Stimulated activated CD4-positive, alpha-beta T cell treated with anti-CD3 and anti-CD28 coated beads, Interleukin-1b, Interleukin-23, amount 100 ng/mL, for 24 hours (primary cell): ENCODE data around the gene SPATA13.

Experiments
- DNase-seq, 4 experiments: peaks; one replicate each; pipeline ENCODE4 v3.0.0-alpha.2; 2020; ENCODE audit warnings: low read depth in 4 of 4, low spot score in 1 of 4

SPATA13 gene

GRCh38 chr13:24276306-24276705 lies 115.8 kb downstream of the SPATA13 start:
- no peak for DNase-seq

- no peak for DNase-seq
Measured at GRCh38 chr13:24276861-24277260, 116.3 kb downstream of the SPATA13 start.

GRCh38 chr13:24277761-24278160 lies 117.2 kb downstream of the SPATA13 start:
- DNase-seq, result no peak

GRCh38 chr13:24279327-24280110 lies 119.0 kb downstream of the SPATA13 start:
- DNase-seq, result no peak

DNA sequence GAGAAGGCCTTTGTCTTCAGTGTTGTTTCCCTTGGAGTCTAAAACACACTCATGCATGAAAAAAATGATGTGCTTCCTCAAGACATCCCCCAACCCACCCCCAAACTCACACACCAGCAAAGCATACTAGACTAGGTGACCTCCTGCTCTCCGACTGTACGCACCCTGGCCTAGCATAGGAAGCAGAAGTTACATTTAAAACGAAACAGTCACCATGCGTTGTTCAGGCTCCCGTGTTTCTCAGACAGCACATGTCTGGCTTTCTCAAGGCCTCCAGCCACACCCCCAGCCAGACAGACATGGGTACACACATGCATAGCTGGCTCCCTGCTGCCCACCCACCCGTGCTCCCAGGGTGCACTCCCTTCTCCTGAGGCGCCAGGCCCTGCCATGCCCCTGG lies 120.2 kb downstream of the SPATA13 start:
- no peak for DNase-seq

DNA sequence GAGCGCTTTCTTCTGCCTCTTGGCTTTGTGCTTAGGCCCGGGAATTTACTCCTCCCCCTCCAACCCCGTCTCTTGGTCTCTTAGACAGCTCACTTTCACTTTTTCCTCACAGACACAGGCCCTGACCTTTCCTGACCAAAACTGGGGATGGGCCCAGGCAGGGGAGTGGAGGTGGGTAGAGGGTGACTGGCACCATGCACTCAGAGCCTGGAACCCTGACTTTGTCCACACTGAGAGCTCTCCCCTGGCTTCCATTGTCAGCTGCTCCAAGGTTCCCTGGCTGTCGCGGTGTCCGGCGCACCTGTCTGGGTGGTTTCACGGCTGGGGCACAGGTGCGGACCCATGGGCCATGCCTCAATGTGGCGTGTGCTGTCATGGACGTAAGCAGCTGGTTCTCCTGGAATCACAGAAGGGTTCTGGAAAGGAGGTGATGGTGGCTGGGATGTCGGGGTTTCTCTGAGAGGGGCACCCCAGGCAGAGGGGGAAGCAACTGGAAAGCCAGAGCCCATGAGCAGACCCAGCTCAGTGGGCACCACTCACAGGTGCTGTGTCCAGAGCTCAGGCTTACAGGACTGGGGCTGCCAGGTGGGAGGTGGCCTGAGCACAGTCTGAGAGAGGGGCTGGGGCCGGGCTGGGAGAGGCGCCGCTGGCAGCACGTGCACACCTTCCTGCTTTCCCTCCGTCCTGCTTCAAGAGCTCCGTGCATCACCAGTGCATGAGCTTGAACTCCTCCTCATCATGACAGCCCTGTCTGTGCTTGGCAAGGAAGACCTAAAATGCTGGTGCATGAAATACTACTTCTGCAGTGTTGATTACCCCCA lies 120.9 kb downstream of the SPATA13 start:
- no peak for DNase-seq

DNA sequence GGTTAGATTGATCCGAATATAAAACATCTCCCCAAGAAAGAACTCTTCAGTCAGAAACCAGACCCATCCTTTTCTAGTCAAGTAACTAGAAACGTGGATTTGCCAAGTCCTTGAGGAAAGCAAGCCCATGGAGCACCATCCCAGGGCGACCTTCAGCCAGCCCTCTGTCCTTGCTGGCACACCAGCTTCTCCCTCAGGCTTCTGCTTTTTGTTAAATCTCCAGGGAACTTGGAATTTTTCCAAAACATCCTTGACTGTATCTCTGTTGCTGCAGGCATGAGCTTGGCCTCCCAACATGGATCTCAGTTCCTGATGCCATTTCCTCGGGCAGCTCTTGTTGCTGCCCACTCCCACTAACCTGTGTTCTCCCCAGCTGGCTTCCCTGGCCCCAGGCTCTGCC lies 121.7 kb downstream of the SPATA13 start:
- DNase-seq, result no peak

DNA sequence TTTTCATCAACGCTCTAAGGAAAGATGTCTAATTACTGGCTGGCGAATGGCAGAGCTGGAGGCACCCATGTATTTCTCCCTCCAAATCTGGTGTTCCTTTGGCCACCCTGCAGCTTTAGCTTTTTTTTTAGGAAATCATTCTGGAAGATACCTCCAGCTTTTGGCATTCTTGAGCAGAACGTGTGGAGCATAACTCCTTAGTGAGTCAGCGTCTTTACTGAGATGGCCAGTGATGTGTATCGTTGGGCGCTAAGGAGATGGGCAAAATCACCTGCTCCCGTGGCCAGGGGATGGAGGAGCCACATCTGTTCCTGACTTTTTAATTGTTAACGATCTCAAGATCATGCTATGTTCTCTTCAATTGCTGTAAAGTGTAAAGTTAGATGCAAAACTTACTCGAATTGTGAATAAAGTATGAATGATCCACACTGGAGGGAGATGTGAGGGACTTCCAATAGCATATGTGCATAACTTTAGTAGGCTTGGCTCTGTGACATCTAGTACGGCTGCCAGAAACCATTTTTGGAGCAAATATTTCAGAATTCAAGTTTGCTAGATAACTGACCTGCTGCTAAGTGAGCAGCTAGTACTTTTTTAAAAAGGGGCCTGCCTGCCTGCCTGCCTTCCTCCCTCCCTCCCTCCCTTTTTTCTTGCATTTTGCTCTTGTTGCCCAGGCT lies 124.5 kb downstream of the SPATA13 start:
- DNase-seq, result no peak

GRCh38 chr13:24286624-24287023 lies 126.1 kb downstream of the SPATA13 start:
- DNase-seq, result no peak

GRCh38 chr13:24287748-24288287 lies 127.3 kb downstream of the SPATA13 start:
- DNase-seq, result no peak

DNA sequence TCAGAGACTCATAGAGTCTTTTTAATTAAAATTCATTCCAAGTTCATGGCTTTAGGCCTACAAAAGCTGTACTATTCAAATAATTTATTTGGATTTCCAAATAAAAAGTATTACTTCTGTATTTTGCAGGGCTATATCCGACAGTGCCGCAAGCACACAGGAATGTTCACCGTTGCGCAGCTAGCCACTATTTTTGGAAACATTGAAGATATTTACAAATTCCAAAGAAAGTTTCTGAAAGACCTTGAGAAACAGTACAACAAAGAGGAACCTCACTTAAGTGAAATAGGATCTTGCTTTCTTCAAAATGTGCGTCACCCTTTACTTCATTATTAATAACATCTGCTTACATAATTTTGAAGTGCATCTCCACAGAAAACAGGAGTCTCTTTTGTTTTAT lies 128.3 kb downstream of the SPATA13 start:
- DNase-seq, result no peak

GRCh38 chr13:24290280-24290932 lies 129.9 kb downstream of the SPATA13 start:
- no peak for DNase-seq

DNA sequence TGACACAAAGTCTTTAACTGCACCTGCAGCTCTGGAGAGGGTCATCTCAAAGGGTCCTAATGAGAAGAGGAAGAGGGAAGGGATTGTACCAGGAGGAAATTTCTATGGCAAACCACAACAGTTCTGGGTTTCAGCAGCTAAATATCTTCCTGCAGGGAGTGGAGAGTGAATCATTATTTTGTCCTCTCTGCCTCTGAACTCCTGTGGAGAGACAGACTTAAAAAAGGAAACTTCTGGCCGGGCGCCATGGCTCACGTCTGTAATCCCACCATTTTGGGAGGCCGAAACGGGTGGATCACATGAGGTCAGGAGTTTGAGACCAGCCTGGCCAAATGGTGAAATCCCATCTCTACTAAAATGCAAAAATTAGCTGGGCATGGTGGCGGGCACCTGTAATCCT lies 132.0 kb downstream of the SPATA13 start:
- DNase-seq, result no peak

- DNase-seq, result no peak
Measured at GRCh38 chr13:24293746-24294145, 133.2 kb downstream of the SPATA13 start.

DNA sequence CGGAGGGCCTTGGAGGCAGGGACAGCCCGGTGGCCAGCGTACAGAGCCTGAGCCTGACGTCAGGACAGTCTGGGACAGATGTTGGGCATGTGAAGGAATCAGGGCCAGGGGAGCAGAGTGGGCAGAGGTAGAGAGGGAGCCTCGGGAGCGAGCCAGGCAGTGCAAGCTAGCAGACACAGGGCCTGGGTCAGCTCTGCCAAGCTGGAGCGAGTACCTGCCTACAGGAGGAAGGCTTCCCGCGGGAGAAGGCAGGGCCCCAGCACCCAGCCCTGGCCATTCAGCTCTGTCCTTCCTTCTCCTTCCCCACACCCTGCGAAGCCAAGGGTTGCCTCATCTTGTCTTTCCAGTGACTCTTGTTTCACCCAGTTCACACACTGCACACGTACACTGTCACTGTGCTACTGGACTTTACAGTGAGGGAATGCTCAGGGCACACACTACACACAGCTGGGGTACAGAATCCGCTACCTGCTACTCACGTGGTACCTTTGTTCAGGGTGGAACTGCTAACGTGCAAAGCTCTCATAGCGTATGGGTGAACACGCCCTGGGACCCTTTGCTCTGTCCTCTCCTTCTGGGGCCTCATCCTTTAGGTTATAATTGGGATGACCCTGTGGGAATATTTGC lies 139.1 kb downstream of the SPATA13 start:
- DNase-seq, result no peak

GRCh38 chr13:24301434-24301833 lies 140.9 kb downstream of the SPATA13 start:
- DNase-seq, result no peak

DNA sequence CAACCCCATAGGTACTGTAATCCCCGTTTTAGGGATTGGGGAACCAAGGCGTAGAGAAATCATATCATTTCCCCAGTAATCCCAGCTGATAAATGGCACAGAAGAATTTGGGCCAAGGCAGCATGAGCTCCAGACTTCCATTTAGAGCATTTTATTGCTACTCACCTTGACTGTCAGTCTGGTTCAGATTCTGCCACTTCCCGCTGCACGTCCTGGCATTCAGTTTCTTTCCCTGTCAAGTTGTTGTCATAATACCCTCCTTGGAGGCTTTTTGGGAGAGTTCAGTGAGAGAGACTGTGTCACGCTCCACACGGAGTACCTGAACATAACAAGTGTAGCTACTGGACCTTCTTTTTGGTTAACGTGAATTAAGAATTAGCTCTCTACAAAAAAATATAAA lies 141.4 kb downstream of the SPATA13 start:
- DNase-seq, result no peak

GRCh38 chr13:24304620-24305019 lies 144.1 kb downstream of the SPATA13 start:
- no peak for DNase-seq

DNA sequence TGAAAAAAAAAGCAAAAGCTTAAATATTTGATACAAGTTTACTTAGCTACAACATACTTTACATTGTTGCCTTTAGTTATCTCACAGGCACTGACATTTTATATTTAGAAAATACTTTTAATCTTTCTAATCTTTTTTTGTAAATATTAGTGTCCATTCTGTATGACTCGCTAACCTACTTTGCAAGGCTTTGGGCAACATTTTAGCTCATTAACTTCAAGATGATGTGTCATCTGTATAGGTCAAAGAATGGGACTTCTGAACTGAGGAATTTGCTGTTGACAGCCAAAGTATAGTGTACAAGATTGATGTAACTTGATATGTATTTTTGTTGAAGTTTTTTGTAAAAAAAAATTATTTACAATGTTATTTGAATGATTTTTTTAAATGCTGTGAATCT lies 146.1 kb downstream of the SPATA13 start:
- DNase-seq, result no peak

DNA sequence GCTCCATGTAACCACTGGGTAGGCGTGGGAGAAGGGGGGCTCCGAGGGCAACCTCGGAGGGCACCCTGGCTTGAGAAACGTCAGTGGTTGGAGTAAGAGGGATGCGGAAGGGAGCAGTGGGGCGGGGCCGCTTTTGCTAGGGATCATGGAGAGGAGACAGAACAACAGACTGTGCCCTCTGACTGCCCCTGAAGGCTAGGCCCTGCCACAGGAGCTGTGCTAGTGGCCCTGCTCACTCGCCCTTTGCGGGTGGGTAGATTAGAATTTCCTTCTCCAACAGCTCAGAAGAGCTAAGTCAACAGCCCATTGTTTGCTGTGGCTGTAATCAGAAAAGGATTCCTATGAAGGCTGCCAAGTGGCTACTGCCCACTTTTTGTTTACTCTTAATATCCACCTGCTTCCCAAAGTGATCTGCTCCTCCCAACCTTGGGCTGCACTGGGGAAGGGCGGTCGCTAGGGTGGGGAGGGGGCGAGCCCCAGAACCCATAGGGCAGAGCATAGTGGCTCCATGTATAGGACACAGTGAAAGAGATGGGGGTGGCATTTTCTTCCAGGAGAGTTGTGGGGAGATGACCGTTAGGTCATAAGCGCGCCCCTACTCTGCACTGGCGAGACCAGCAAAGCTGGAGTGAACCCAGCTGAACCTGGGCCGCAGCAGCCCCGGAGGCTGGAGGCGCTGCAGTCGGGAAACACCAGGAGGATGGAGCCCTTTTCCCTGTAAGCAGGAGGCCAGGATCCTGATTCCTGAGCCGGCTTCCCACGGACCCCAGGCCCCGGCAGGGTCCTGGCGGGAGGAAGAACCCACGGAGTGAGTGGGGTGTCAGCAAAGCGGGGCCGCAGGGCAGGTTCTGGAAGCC lies 146.9 kb downstream of the SPATA13 start:
- no peak for DNase-seq
